Measurements from ENCODE around the gene OGFOD3. TPM values are rescaled to one million over a fixed set of nuclear protein-coding genes. Genes with fewer than 3 reads are reported as not detected.
A peak's percentile ranks its signal among the peaks of the same experiment; 100 is the strongest.

Gene OGFOD3
- total RNA-seq, 4 donors from 2014 or later, result 13.0 to 33.5 (median 20.0) TPM

GRCh38 chr17:82449131-82449882 is 30.9 kb upstream of the OGFOD3 start:
- 74% methylated on average over 21 of the region's 30 CpGs for WGBS
- TF ChIP-seq CTCF (IDR thresholded peaks at IDR 0.05), result no peak
- no peak for TF ChIP-seq POLR2AphosphoS5 (IDR thresholded peaks at IDR 0.05)
- no peak for TF ChIP-seq EP300 (IDR thresholded peaks at IDR 0.05)
- no peak for TF ChIP-seq POLR2A (IDR thresholded peaks at IDR 0.05)
- peak overlapping the region; percentile 64 for H3K4me3 ChIP-seq
- H3K36me3 ChIP-seq, result no peaks in the 10 kb centered on the region
- peak in 1 of 2 donors; percentile 78 for DNase-seq (ENCODE audit: low spot score in 2 of 2)
- H3K27me3 ChIP-seq, result no peaks in the 10 kb centered on the region
- peak overlapping the region; percentile 80 for H3K27ac ChIP-seq
- no peaks in the 10 kb centered on the region for H3K9me3 ChIP-seq
- peaks cover 46% of the 10 kb centered on the region for H3K4me1 ChIP-seq

- Histone ChIP-seq H3K36me3 (peaks cover 10% of the 10 kb centered on the region), H3K27me3 (no peaks in the 10 kb centered on the region), H3K4me1 (peaks cover 53% of the 10 kb centered on the region), H3K4me3 (no peak overlapping the region), H3K9me3 (no peaks in the 10 kb centered on the region), H3K27ac (no peak overlapping the region)
- WGBS, result 89% methylated on average over 11 of the region's 11 CpGs
- DNase-seq (ENCODE audit: low spot score in 2 of 2), result no peak
- TF ChIP-seq POLR2A (IDR thresholded peaks at IDR 0.05), result no peak
- TF ChIP-seq POLR2AphosphoS5 (IDR thresholded peaks at IDR 0.05), result no peak
- TF ChIP-seq CTCF (IDR thresholded peaks at IDR 0.05), result no peak
- no peak for TF ChIP-seq EP300 (IDR thresholded peaks at IDR 0.05)
Measured at GRCh38 chr17:82447876-82448275, 29.5 kb upstream of the OGFOD3 start.

GRCh38 chr17:82446649-82447048 is 28.3 kb upstream of the OGFOD3 start:
- H3K27me3 ChIP-seq, result no peaks in the 10 kb centered on the region
- DNase-seq (ENCODE audit: low spot score in 2 of 2), result no peak
- H3K36me3 ChIP-seq, result peaks cover 20% of the 10 kb centered on the region
- no peak overlapping the region for H3K4me3 ChIP-seq
- WGBS, result 100% methylated on average over 1 of the region's 12 CpGs
- TF ChIP-seq POLR2A (IDR thresholded peaks at IDR 0.05) (no peak), EP300 (IDR thresholded peaks at IDR 0.05) (no peak), POLR2AphosphoS5 (IDR thresholded peaks at IDR 0.05) (no peak), CTCF (IDR thresholded peaks at IDR 0.05) (no peak)
- no peak overlapping the region for H3K27ac ChIP-seq
- H3K9me3 ChIP-seq, result no peaks in the 10 kb centered on the region
- H3K4me1 ChIP-seq, result peaks cover 52% of the 10 kb centered on the region

GRCh38 chr17:82446124-82446523 is 27.7 kb upstream of the OGFOD3 start:
- H3K36me3 ChIP-seq, result peaks cover 20% of the 10 kb centered on the region
- 89% methylated on average over 15 of the region's 15 CpGs for WGBS
- TF ChIP-seq POLR2AphosphoS5 (IDR thresholded peaks at IDR 0.05), result no peak
- no peak for TF ChIP-seq POLR2A (IDR thresholded peaks at IDR 0.05)
- no peak for TF ChIP-seq CTCF (IDR thresholded peaks at IDR 0.05)
- TF ChIP-seq EP300 (IDR thresholded peaks at IDR 0.05), result no peak
- H3K27me3 ChIP-seq, result no peaks in the 10 kb centered on the region
- H3K27ac ChIP-seq, result no peak overlapping the region
- no peak overlapping the region for H3K4me3 ChIP-seq
- peaks cover 47% of the 10 kb centered on the region for H3K4me1 ChIP-seq
- DNase-seq (ENCODE audit: low spot score in 2 of 2), result no peak
- H3K9me3 ChIP-seq, result no peaks in the 10 kb centered on the region

- peak in 1 of 2 donors; percentile 58 for DNase-seq (ENCODE audit: low spot score in 2 of 2)
- no peaks in the 10 kb centered on the region for H3K27me3 ChIP-seq
- H3K36me3 ChIP-seq, result peaks cover 20% of the 10 kb centered on the region
- H3K4me1 ChIP-seq, result peaks cover 44% of the 10 kb centered on the region
- no peaks in the 10 kb centered on the region for H3K9me3 ChIP-seq
- TF ChIP-seq CTCF (IDR thresholded peaks at IDR 0.05), result no peak
- no peak for TF ChIP-seq POLR2A (IDR thresholded peaks at IDR 0.05)
- TF ChIP-seq POLR2AphosphoS5 (IDR thresholded peaks at IDR 0.05), result no peak
- H3K4me3 ChIP-seq, result no peak overlapping the region
- WGBS, result 75% methylated on average over 9 of the region's 13 CpGs
- no peak overlapping the region for H3K27ac ChIP-seq
Measured at GRCh38 chr17:82445542-82445941, 27.2 kb upstream of the OGFOD3 start.

Data from suprapubic skin (tissue), 4 donors.